Parathyroid adenoma (tissue), 2 donors: ENCODE results near the gene CKS1B.

Source experiments
- H2AFZ ChIP-seq: fragments of 300-600 bp; sonication (generic); one replicate; pipeline ENCODE4 v1.7.0; 2017; ENCODE audit warnings: antibody characterized with exemption, mild to moderate bottlenecking
- H3K27ac ChIP-seq: fragments of 300-600 bp; sonication (generic); one replicate; pipeline ENCODE4 v1.7.0; 2017
- H3K27me3 ChIP-seq: fragments of 300-600 bp; sonication (generic); one replicate; pipeline ENCODE4 v1.7.0; 2017; ENCODE audit warnings: low read length; ENCODE audit not compliant: control insufficient read depth, insufficient read depth
- H3K36me3 ChIP-seq: fragments of 300-600 bp; sonication (generic); one replicate; pipeline ENCODE4 v1.7.0; 2017; ENCODE audit warnings: low read length; ENCODE audit not compliant: control insufficient read depth, insufficient read depth
- H3K4me1 ChIP-seq: fragments of 300-600 bp; sonication (generic); one replicate; pipeline ENCODE4 v1.7.0; 2017; ENCODE audit warnings: control low read depth
- H3K4me2 ChIP-seq: fragments of 300-600 bp; sonication (generic); one replicate; pipeline ENCODE4 v1.7.0; 2017; ENCODE audit warnings: low read length
- H3K4me3 ChIP-seq: fragments of 300-600 bp; sonication (generic); one replicate; pipeline ENCODE4 v1.7.0; 2017; ENCODE audit warnings: low read depth, low read length
- H3K79me2 ChIP-seq: fragments of 300-600 bp; sonication (generic); one replicate; pipeline ENCODE4 v1.7.0; 2017; ENCODE audit warnings: control low read depth
- H3K9ac ChIP-seq: fragments of 300-600 bp; sonication (generic); one replicate; pipeline ENCODE4 v1.7.0; 2017; ENCODE audit warnings: mild to moderate bottlenecking
- H3K9me3 ChIP-seq: fragments of 300-600 bp; sonication (generic); one replicate; pipeline ENCODE4 v1.7.0; 2017; ENCODE audit warnings: low read length; ENCODE audit not compliant: control insufficient read depth
- TF ChIP-seq, protein P1 (sequence below): fragments of 300-600 bp; sonication (generic); IDR thresholded peaks from one replicate; pipeline ENCODE4 v1.7.0; 2017; ENCODE audit warnings: antibody characterized with exemption, mild to moderate bottlenecking
- donor health status: primary hyperparathyroidism.

CKS1B gene

DNA sequence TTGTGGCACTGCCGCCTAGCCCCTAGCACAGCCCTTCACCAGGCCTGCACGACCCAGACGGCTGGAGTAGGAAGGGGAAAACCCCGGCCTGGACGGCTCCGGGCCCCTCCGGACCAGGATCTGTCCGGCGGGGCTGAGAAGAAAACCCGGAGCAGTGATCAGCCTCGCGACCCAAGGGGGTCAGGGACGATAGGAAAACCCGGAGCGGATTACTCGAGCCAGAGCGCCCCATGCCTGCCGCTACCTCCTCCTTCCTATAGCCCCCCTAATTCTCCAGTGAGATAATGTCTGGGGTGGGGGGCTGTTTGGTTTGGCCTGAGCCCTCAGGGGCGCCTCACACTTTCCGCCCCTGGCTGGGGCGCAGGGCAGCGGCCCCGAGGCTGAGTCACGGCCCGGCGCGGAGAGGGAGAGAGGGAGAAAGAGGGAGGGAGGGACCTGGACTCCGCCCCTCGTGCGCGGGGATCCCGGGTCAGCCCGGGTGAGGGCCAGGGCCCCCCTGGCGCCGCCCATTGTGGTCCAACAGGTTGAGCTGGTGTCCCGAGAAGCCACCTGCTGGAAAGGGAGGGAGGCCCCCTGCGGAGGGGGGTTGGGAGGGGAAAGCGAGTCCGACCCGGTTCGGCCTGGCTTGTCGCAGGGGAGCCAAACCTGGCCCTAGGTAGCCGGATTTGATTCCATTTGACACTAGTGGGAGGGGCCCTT is 26.4 kb downstream of the CKS1B start:
- no peaks in the 10 kb centered on the region for H3K27me3 ChIP-seq
- peak overlapping the region; percentile 95 for H3K4me3 ChIP-seq
- peak overlapping the region; percentile 94 for H3K27ac ChIP-seq
- peaks cover 5% of the 10 kb centered on the region for H3K4me1 ChIP-seq
- no peaks in the 10 kb centered on the region for H3K36me3 ChIP-seq
- H3K79me2 ChIP-seq: peaks cover 2% of the 10 kb centered on the region
- TF ChIP-seq, protein P1, sequence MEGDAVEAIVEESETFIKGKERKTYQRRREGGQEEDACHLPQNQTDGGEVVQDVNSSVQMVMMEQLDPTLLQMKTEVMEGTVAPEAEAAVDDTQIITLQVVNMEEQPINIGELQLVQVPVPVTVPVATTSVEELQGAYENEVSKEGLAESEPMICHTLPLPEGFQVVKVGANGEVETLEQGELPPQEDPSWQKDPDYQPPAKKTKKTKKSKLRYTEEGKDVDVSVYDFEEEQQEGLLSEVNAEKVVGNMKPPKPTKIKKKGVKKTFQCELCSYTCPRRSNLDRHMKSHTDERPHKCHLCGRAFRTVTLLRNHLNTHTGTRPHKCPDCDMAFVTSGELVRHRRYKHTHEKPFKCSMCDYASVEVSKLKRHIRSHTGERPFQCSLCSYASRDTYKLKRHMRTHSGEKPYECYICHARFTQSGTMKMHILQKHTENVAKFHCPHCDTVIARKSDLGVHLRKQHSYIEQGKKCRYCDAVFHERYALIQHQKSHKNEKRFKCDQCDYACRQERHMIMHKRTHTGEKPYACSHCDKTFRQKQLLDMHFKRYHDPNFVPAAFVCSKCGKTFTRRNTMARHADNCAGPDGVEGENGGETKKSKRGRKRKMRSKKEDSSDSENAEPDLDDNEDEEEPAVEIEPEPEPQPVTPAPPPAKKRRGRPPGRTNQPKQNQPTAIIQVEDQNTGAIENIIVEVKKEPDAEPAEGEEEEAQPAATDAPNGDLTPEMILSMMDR: no peak
- peak overlapping the region; percentile 80 for H2AFZ ChIP-seq
- H3K9me3 ChIP-seq: no peaks in the 10 kb centered on the region
- peak overlapping the region; percentile 28 for H3K9ac ChIP-seq
- peak overlapping the region; percentile 67 for H3K4me2 ChIP-seq

DNA sequence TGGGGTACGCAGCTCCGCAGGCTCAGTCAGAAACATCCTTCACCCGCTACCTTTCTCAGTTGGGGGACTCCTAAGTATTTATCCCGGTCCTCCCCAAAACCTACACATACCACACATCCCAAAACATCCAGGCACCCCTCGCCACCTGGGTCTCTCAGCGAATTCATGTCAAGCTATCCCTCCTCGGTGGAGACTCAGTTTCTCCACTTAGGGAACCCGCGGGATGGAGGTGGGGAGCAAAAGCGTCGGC is 26.9 kb downstream of the CKS1B start:
- TF ChIP-seq, protein P1: no peak

DNA sequence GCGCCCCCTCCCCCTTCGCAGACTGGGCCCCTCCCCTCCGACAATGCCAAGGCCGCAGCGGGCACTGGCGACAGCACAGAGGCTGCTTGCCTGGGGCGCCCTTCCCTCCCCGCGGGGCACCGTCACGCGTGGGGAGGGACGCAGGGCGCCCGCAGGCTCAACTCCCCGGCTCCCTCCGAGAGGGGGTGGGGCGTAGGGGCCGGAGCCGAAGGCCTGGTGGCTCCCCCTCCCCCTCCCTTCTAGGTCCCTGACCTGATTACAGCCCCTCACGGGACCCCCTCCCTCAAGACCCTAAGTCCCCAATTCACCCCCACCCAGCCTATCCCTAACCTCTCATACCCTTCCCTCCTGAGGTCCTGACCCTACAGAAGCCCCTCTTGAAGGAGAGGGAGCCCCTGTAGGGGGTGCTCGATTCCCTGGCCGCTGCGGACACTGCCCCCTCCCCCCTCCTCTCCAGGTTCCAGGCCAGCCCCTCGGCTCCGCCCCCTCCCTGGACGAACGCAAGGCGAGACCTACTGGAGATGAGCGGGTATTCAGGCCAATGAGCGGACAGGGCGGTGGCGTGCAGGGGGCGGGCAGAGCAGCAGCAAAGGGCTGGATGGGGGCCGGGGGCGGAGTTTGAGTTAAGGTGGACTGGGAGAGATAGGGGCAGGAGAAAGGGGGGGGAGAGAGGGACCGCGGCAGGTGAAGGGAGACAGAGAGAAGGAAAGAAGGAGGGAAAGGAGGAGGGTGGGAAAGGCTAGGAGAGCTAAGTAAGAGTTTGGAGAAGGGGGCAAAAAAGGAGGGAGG is 27.4 kb downstream of the CKS1B start:
- Histone ChIP-seq H3K9ac (peak overlapping the region; percentile 28), H3K9me3 (no peaks in the 10 kb centered on the region), H3K27me3 (no peaks in the 10 kb centered on the region), H3K27ac (peak overlapping the region; percentile 94), H3K4me2 (peak overlapping the region; percentile 67), H3K36me3 (no peaks in the 10 kb centered on the region), H2AFZ (peak overlapping the region; percentile 73), H3K4me1 (peaks cover 5% of the 10 kb centered on the region), H3K79me2 (peaks cover 2% of the 10 kb centered on the region), H3K4me3 (peak overlapping the region; percentile 95)
- TF ChIP-seq, protein P1: peak; percentile 47

More for the DNA sequence above, 26.9 kb downstream of the CKS1B start:
- Histone ChIP-seq H3K79me2 (peaks cover 2% of the 10 kb centered on the region), H3K4me3 (peak overlapping the region; percentile 95), H3K27ac (peak overlapping the region; percentile 94), H3K4me1 (peaks cover 5% of the 10 kb centered on the region), H2AFZ (peak overlapping the region; percentile 73), H3K9me3 (no peaks in the 10 kb centered on the region), H3K4me2 (peak overlapping the region; percentile 67), H3K27me3 (no peaks in the 10 kb centered on the region), H3K36me3 (no peaks in the 10 kb centered on the region), H3K9ac (peak overlapping the region; percentile 28)

DNA sequence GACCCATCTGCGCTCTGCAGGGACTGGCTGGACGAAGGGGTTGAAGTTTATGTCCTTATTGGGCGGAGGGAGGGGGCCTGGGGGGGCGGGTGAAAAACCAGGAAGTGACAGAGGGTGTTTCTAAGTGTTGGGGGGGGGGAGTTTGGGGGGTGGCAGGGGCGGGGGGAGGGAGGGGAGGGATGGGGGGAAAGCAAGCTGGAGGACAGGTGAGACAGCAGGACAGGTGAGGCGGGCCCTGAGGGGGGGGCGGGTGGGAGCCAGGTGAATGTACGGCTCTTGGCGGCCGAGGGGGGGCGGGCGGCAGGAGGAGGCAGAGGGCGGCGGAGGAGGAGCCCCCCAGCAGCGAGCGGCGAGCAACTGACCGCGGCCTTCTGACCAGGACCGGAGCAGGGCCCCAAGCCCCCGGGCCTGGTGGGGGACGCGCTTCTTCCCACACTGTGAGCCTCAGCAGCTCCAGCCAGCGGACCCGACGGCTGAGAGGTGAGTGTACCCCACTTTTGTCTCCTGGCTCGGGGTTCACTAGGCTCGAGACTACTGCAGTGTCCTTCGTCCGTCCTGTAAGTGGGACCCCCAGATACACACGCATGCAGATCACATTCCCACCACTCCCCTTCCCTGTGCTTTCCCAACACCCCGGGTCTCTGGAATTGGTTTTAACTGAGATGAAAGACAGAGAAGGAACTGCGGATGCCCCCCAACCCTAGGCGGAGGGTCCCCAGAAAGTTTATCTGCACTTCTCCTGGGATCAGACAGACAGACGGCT is 28.2 kb downstream of the CKS1B start, which contains the start of gene ZBTB7B:
Gene ZBTB7B (plus strand): TSS at position 339 of the 763 bp plus-strand sequence. CDS start 11,859 bp downstream, outside the sequence.
- Histone ChIP-seq H3K9me3 (no peaks in the 10 kb centered on the region), H3K27ac (peak within 1 kb of the TSS; percentile 94), H3K27me3 (no peaks in the 10 kb centered on the region), H2AFZ (peak within 1 kb of the TSS; percentile 73), H3K9ac (peak within 1 kb of the TSS; percentile 67), H3K79me2 (peaks cover 7% of the 10 kb centered on the region), H3K4me2 (peak within 1 kb of the TSS; percentile 99), H3K36me3 (no peaks in the 10 kb centered on the region), H3K4me1 (peaks cover 5% of the 10 kb centered on the region), H3K4me3 (peak within 1 kb of the TSS; percentile 99)
- TF ChIP-seq, protein P1: no peak
